ENCODE results near the gene ABCC4. TPM values are rescaled to one million over a fixed set of nuclear protein-coding genes. Genes with fewer than 3 reads are reported as not detected.

Gene ABCC4
- total and polyA plus RNA-seq, 2 of the 13 experiments (the other 11 are each of a cell fraction or from before 2014, with no cell fraction given) = 4.2 to 11.3 TPM

- no peak for TF ChIP-seq ZNF556 (CRISPR knock-in tag; IDR thresholded peaks at IDR 0.05; ENCODE audit: borderline replicate concordance)
- no peak for TF ChIP-seq ATF4 (CRISPR knock-in tag; IDR thresholded peaks at IDR 0.05)
Measured at GRCh38 chr13:95050800-95051615, 250.2 kb downstream of the ABCC4 start (continued).

GRCh38 chr13:95049772-95050171, 251.5 kb downstream of the ABCC4 start:
- no peak overlapping the region for H2AFZ ChIP-seq (ENCODE audit: low read length)
- ChIA-PET POLR2A (no interaction called here), CTCF (ENCODE audit: low intra/inter-chr PET ratio, low total read pairs) (no interaction called here)
- ATAC-seq (no peak), DNase-seq (ENCODE audit: low spot score) (no peak), FAIRE-seq (no peak)
- H3K79me2 ChIP-seq (ENCODE audit: insufficient read depth, low read length) = no peaks in the 10 kb centered on the region
- no peaks in the 10 kb centered on the region for H3K9me3 ChIP-seq (ENCODE audit: low read length)
- in situ Hi-C loops (cut with HindIII; ENCODE audit: extremely low pct_ligation_motif_present, low pct_unique_long_range_greater_than_20kb) (no loop called here), intact Hi-C loops (cut with micrococcal nuclease; ENCODE audit: unreplicated experiment) (no loop called here)
- 93% methylated on average over 1 of the region's 1 CpG for WGBS (ENCODE audit: low lambda C conversion rate)
- peaks cover 5% of the 10 kb centered on the region for H3K4me1 ChIP-seq (ENCODE audit: insufficient read depth, low read length)
- TF ChIP-seq NFATC3 (CRISPR knock-in tag; IDR thresholded peaks at IDR 0.05) (no peak), ZNF251 (CRISPR knock-in tag; IDR thresholded peaks at IDR 0.05) (no peak), SKI (IDR thresholded peaks at IDR 0.05; ENCODE audit: partially characterized antibody) (no peak), SIN3B (IDR thresholded peaks at IDR 0.05; ENCODE audit: low read length) (no peak), ZNF501 (CRISPR knock-in tag; IDR thresholded peaks at IDR 0.05) (no peak), ZNF329 (CRISPR knock-in tag; IDR thresholded peaks at IDR 0.05; ENCODE audit: low read depth) (no peak), SAFB2 (CRISPR knock-in tag; IDR thresholded peaks at IDR 0.05; ENCODE audit: borderline replicate concordance, low read depth) (no peak), ZNF619 (CRISPR knock-in tag; IDR thresholded peaks at IDR 0.05) (no peak), ESRRA (CRISPR knock-in tag; IDR thresholded peaks at IDR 0.05; ENCODE audit: low read depth) (no peak), TEF (CRISPR knock-in tag; IDR thresholded peaks at IDR 0.05) (no peak), CENPT (CRISPR knock-in tag; IDR thresholded peaks at IDR 0.05; ENCODE audit: low read depth) (no peak), ZNF10 (CRISPR knock-in tag; IDR thresholded peaks at IDR 0.05; ENCODE audit: borderline replicate concordance, low read depth) (no peak), KLF12 (CRISPR knock-in tag; IDR thresholded peaks at IDR 0.05; ENCODE audit: borderline replicate concordance) (no peak), HMGXB4 (CRISPR knock-in tag; IDR thresholded peaks at IDR 0.05; ENCODE audit: borderline replicate concordance in 1 of 2, low read depth in 1 of 2) (no peak), ZNF337 (CRISPR knock-in tag; IDR thresholded peaks at IDR 0.05; ENCODE audit: borderline replicate concordance, low read depth) (no peak)
- no peak overlapping the region for H3K9ac ChIP-seq (ENCODE audit: insufficient read depth, low read depth, low read length)
- no TSS peak for BruUV-seq (replicated peaks)
- H3K27me3 ChIP-seq (ENCODE audit: control insufficient read depth in 1 of 2, insufficient read depth in 2 of 2, low read length in 2 of 2) = no peaks in the 10 kb centered on the region
- H3K4me2 ChIP-seq (ENCODE audit: low read depth, low read length) = no peak overlapping the region
- no peaks in the 10 kb centered on the region for H4K20me1 ChIP-seq (ENCODE audit: insufficient read depth, low read length)
- H3K4me3 ChIP-seq (replicated peaks in 1 of 3; ENCODE audit: insufficient read depth in 1 of 3, low read depth in 2 of 3, low read length in 3 of 3) = no peak overlapping the region
- no peak overlapping the region for H3K27ac ChIP-seq (ENCODE audit: extremely low read length, insufficient read depth, low read length)
- H3K36me3 ChIP-seq (replicated peaks in 1 of 2; ENCODE audit: control insufficient read depth in 1 of 2, insufficient read depth in 2 of 2, low read length in 2 of 2) = no peaks in the 10 kb centered on the region

All from HepG2 (cell line).